ENCODE measurements around the gene HELB.
"Not testable (repeated sequence)": the region's sequence is repeated elsewhere in the genome, so short reads cannot be mapped to it uniquely, and the experiment has no call there.

Gene HELB

DNA sequence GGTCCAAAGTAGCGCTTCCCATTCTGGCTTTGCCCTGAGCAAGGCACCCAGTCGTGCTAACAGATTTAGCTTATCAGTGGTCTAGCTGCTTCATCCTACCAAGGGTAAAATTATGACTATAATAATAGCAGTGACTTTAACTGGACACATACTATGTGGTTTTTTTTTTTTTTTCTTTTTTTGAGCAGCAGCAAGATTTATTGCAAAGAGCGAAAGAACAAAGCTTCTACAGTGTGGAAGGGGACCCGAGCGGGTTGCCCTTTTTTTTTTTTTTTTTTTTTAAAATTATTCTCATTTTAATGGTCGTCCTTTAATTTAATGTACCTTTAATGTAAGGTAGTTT lies 505 bp downstream of the HELB start:
- Histone ChIP-seq H3K36me3 (ENCODE audit: control insufficient read depth, insufficient read depth, low read length) (peaks cover 15% of the 10 kb centered on the region), H3K27ac (ENCODE audit: low read depth, low read length) (peak overlapping the region; percentile 69), H3K9me3 (ENCODE audit: control insufficient read depth, insufficient read depth, low read depth, low read length) (no peaks in the 10 kb centered on the region), H3K9ac (ENCODE audit: low read length) (peak overlapping the region; percentile 91), H3K4me1 (ENCODE audit: control insufficient read depth, insufficient read depth, low read length) (0 out of 2 replicates have a peak, but pooled peaks cover 13% of the 10 kb centered on the region), H3K4me3 (ENCODE audit: low read depth, low read length) (peak overlapping the region; percentile 96), H3K27me3 (ENCODE audit: control insufficient read depth, insufficient read depth, low read length) (peaks cover 12% of the 10 kb centered on the region)

DNA sequence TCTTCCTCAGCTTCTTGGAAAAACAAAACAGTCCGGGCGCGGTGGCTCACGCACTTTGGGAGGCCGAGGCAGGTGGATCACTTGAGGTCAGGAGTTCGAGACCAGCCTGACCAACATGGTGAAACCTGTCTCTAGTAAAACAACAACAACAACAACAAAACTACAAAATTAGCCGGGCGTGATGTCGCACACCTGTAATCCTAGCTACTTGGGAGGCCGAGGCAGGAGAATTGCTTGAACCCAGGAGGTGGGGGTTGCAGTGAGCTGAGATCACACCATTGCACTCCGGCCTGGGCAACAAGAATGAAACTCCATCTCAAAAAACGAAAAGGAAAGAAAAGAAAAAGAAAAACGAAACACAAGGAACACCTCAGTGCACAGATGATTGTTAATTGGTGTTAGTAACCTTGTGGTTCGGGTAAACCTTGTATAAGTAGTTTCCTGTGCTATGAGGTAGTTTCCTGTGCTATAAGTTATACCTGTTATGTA lies 1.1 kb downstream of the HELB start:
- not testable (repeated sequence) for H3K9ac ChIP-seq (ENCODE audit: low read length)
- peak overlapping the region; percentile 96 for H3K4me3 ChIP-seq (ENCODE audit: low read depth, low read length)

DNA sequence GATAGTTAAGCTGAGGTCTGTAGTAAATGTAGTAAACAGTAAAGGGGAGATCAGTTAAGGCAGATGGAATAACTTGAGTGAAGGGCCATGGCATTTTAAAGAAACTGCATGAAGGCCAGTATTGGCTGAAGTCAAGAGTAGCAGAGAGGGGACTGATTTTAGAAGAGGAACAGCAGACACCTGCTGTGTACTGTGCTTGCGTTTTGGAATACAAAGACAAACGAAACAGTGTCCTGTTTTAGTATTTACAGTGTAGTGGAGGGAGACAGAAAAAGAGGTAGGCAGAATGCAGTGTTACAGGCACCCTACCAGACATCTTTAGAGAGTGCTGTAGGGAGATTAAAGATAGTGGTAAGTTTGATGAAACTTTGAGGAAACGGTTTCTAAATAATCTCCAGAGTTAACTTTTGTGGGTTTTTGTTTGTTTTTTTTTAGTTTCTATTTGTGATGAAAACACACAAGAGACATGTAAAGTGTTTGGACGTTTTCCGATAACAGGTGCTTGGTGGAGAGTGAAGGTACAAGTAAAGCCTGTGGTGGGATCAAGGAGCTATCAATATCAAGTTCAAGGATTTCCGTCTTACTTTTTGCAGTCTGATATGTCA lies 2.1 kb downstream of the HELB start:
- peaks cover 12% of the 10 kb centered on the region for H3K27me3 ChIP-seq (ENCODE audit: control insufficient read depth, insufficient read depth, low read length)
- H3K4me3 ChIP-seq (ENCODE audit: low read depth, low read length), result no peak overlapping the region
- H3K36me3 ChIP-seq (ENCODE audit: control insufficient read depth, insufficient read depth, low read length), result peaks cover 21% of the 10 kb centered on the region
- 0 out of 2 replicates have a peak, but pooled peaks cover 13% of the 10 kb centered on the region for H3K4me1 ChIP-seq (ENCODE audit: control insufficient read depth, insufficient read depth, low read length)
- H3K27ac ChIP-seq (ENCODE audit: low read depth, low read length), result no peak overlapping the region
- H3K9ac ChIP-seq (ENCODE audit: low read length), result no peak overlapping the region
- H3K9me3 ChIP-seq (ENCODE audit: control insufficient read depth, insufficient read depth, low read depth, low read length), result no peaks in the 10 kb centered on the region

More for the DNA sequence above, 1.1 kb downstream of the HELB start:
- H3K27ac ChIP-seq (ENCODE audit: low read depth, low read length); H3K9me3 ChIP-seq (ENCODE audit: control insufficient read depth, insufficient read depth, low read depth, low read length): not testable (repeated sequence)
- peaks cover 15% of the 10 kb centered on the region for H3K36me3 ChIP-seq (ENCODE audit: control insufficient read depth, insufficient read depth, low read length)
- 0 out of 2 replicates have a peak, but pooled peaks cover 13% of the 10 kb centered on the region for H3K4me1 ChIP-seq (ENCODE audit: control insufficient read depth, insufficient read depth, low read length)
- peaks cover 12% of the 10 kb centered on the region for H3K27me3 ChIP-seq (ENCODE audit: control insufficient read depth, insufficient read depth, low read length)

DNA sequence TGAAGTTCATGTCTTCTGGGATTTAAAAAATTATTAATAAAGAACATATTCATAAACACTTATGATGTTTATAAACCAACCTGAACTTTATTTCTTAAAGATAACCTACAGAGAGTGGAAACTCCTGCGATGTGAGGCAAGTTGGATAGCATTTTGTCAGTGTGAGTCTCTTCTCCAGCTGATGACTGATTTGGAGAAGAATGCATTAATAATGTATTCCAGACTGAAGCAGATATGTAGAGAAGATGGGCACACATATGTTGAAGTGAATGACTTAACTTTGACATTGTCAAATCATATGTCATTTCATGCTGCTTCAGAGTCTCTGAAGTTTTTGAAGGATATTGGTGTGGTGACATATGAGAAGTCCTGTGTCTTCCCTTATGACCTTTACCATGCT lies 7.3 kb downstream of the HELB start:
- H3K36me3 ChIP-seq (ENCODE audit: control insufficient read depth, insufficient read depth, low read length), result peaks cover 49% of the 10 kb centered on the region
- H3K9ac ChIP-seq (ENCODE audit: low read length), result no peak overlapping the region
- no peak overlapping the region for H3K4me3 ChIP-seq (ENCODE audit: low read depth, low read length)
- H3K27ac ChIP-seq (ENCODE audit: low read depth, low read length), result no peak overlapping the region
- H3K27me3 ChIP-seq (ENCODE audit: control insufficient read depth, insufficient read depth, low read length), result no peaks in the 10 kb centered on the region
- no peaks in the 10 kb centered on the region for H3K4me1 ChIP-seq (ENCODE audit: control insufficient read depth, insufficient read depth, low read length)
- no peaks in the 10 kb centered on the region for H3K9me3 ChIP-seq (ENCODE audit: control insufficient read depth, insufficient read depth, low read depth, low read length)

DNA sequence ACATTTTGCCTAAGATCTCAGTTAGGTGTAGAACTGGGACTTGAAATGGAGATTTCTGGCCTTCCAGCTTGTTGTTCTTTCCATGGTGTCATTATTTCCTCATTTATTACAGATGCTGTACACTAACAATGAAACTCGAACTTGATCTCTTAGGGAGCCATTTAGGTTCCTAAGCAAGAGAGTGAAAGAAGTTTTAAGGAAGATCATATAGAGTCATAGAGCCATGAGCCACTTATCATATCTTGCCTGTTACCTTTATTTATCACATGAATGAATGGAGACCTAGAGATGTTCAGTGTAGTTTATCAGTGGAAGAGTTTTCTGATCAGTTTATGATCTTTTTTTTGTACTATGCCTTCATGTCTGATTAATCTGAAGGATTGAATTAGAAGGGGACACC lies 9.9 kb downstream of the HELB start:
- Histone ChIP-seq H3K9me3 (ENCODE audit: control insufficient read depth, insufficient read depth, low read depth, low read length) (no peaks in the 10 kb centered on the region), H3K4me3 (ENCODE audit: low read depth, low read length) (no peak overlapping the region), H3K27me3 (ENCODE audit: control insufficient read depth, insufficient read depth, low read length) (no peaks in the 10 kb centered on the region), H3K4me1 (ENCODE audit: control insufficient read depth, insufficient read depth, low read length) (no peaks in the 10 kb centered on the region), H3K9ac (ENCODE audit: low read length) (no peak overlapping the region), H3K27ac (ENCODE audit: low read depth, low read length) (no peak overlapping the region), H3K36me3 (ENCODE audit: control insufficient read depth, insufficient read depth, low read length) (peaks cover 41% of the 10 kb centered on the region)

DNA sequence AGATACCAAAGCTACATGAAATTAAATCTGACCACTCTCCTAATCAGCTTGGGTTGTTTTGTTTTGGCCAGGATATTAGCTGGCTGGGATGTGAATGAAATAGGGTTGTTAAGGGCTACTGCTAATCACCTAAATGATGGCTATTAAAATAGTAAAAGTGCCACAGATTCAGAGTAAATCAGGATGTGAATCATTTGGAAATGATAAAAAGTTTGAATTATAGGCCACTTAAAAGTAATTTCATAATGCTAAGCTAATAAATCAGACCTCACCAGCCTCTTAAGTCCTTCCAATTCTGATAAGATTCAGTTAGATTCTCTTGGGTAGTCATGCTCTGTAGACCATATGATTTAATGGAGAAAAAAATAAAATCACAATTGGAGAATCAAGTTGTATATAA lies 12.0 kb downstream of the HELB start:
- H3K27me3 ChIP-seq (ENCODE audit: control insufficient read depth, insufficient read depth, low read length), result no peaks in the 10 kb centered on the region

DNA sequence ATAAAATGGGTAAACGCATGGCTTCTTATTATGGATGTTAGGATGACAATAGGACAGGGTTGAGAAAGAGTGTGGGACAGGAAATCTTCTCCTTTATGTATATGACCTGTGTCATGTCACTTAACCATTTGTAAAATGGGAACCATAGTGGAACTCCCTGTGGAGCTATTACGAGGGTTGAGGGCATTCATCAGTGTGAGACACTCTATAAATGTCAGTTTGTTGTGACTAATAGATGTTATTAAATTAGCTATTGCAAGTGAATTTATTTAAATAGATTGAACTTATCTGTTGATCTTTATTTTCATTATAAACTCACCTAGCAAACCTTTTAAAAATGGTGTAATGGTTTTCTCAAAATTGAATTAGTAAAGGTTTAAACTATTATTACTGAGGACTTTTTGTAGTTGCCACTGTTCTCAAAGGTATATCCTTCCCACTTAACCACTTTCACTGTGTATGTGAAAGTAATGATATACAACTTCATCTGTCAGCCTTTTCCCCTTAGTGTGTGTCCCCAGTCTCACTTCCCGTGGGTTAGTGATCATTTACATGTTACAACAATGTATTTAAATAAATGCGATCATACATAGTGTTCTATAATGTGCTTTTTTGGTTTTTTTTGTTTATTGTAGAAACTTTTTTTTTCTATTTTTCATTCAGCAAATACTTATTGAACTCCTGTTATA lies 17.1 kb downstream of the HELB start:
- H3K4me1 ChIP-seq (ENCODE audit: control insufficient read depth, insufficient read depth, low read length), result no peaks in the 10 kb centered on the region
- H3K27me3 ChIP-seq (ENCODE audit: control insufficient read depth, insufficient read depth, low read length), result no peaks in the 10 kb centered on the region
- peaks cover 35% of the 10 kb centered on the region for H3K36me3 ChIP-seq (ENCODE audit: control insufficient read depth, insufficient read depth, low read length)
- no peak overlapping the region for H3K27ac ChIP-seq (ENCODE audit: low read depth, low read length)
- H3K4me3 ChIP-seq (ENCODE audit: low read depth, low read length), result no peak overlapping the region
- H3K9me3 ChIP-seq (ENCODE audit: control insufficient read depth, insufficient read depth, low read depth, low read length), result no peaks in the 10 kb centered on the region
- H3K9ac ChIP-seq (ENCODE audit: low read length), result no peak overlapping the region

More for the DNA sequence above, 12.0 kb downstream of the HELB start:
- no peaks in the 10 kb centered on the region for H3K9me3 ChIP-seq (ENCODE audit: control insufficient read depth, insufficient read depth, low read depth, low read length)
- H3K4me3 ChIP-seq (ENCODE audit: low read depth, low read length), result no peak overlapping the region
- H3K9ac ChIP-seq (ENCODE audit: low read length), result no peak overlapping the region
- H3K4me1 ChIP-seq (ENCODE audit: control insufficient read depth, insufficient read depth, low read length), result no peaks in the 10 kb centered on the region
- H3K27ac ChIP-seq (ENCODE audit: low read depth, low read length), result no peak overlapping the region
- H3K36me3 ChIP-seq (ENCODE audit: control insufficient read depth, insufficient read depth, low read length), result peaks cover 42% of the 10 kb centered on the region

DNA sequence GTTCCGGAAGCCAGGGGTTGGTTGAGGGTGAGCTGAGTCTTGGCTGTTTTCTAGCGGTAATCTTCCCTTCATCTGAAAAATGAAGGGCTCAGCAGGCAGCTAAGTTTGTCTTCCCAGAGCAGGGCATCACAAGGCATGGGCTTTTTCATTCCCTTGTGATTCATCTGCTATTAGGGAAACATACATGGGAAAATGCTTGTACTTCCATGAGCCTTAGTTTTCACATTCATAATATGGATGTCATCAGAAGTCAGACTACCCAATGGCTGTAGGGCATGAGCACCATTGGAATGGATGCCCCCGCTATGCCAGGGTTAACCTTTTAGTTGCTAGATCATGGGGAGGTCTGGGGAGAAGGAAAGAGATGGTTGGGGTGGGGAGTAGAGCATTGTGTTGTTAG lies 18.7 kb downstream of the HELB start:
- H3K36me3 ChIP-seq (ENCODE audit: control insufficient read depth, insufficient read depth, low read length), result peaks cover 30% of the 10 kb centered on the region
- no peaks in the 10 kb centered on the region for H3K4me1 ChIP-seq (ENCODE audit: control insufficient read depth, insufficient read depth, low read length)
- no peaks in the 10 kb centered on the region for H3K9me3 ChIP-seq (ENCODE audit: control insufficient read depth, insufficient read depth, low read depth, low read length)
- no peak overlapping the region for H3K27ac ChIP-seq (ENCODE audit: low read depth, low read length)
- no peaks in the 10 kb centered on the region for H3K27me3 ChIP-seq (ENCODE audit: control insufficient read depth, insufficient read depth, low read length)
- H3K9ac ChIP-seq (ENCODE audit: low read length), result no peak overlapping the region
- no peak overlapping the region for H3K4me3 ChIP-seq (ENCODE audit: low read depth, low read length)

DNA sequence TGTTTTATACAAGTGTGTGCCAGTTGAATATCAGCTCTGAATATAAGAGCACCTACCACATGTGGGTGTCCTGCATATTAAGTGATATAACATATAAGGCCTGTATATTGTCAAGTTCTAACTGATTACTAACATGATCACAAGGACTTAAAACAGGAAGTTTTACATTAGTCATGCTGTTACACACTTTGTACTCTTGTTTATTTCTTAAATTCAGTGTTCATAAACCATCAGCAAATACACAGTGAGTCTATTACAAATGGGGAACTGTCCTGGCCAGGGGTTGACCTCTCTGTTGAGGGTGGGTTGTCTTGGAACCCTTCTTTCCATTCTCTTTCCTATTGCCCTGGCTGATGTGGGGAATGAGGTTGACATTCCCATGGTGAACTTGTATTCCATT lies 19.1 kb downstream of the HELB start:
- Histone ChIP-seq H3K9me3 (ENCODE audit: control insufficient read depth, insufficient read depth, low read depth, low read length) (no peaks in the 10 kb centered on the region), H3K4me3 (ENCODE audit: low read depth, low read length) (no peak overlapping the region), H3K36me3 (ENCODE audit: control insufficient read depth, insufficient read depth, low read length) (peaks cover 27% of the 10 kb centered on the region; the same call in 1 of the 2 replicates), H3K4me1 (ENCODE audit: control insufficient read depth, insufficient read depth, low read length) (no peaks in the 10 kb centered on the region), H3K27me3 (ENCODE audit: control insufficient read depth, insufficient read depth, low read length) (no peaks in the 10 kb centered on the region), H3K27ac (ENCODE audit: low read depth, low read length) (no peak overlapping the region), H3K9ac (ENCODE audit: low read length) (no peak overlapping the region)

DNA sequence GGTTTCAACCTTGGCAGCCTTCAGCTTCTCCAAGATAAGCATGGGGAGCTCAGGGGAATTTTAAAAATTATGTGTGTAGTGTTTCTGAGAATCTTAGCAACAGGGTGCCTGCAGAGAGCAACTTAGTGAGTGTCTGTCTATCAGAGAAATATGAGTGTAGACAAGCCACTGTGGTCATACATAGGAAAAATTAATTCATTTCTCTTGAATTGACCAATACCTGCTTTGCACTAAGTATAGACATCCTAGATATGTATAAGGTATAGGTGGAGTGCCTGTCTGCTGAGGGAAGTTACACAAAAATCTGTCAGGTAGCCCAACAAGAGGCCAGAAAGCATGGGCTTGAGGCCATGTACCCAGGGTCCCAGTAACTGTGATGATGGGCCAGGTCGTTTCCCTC lies 20.7 kb downstream of the HELB start:
- H3K27me3 ChIP-seq (ENCODE audit: control insufficient read depth, insufficient read depth, low read length), result no peaks in the 10 kb centered on the region
- H3K4me1 ChIP-seq (ENCODE audit: control insufficient read depth, insufficient read depth, low read length), result no peaks in the 10 kb centered on the region
- H3K4me3 ChIP-seq (ENCODE audit: low read depth, low read length), result no peak overlapping the region
- peaks cover 31% of the 10 kb centered on the region; the same call in 1 of the 2 replicates for H3K36me3 ChIP-seq (ENCODE audit: control insufficient read depth, insufficient read depth, low read length)
- H3K27ac ChIP-seq (ENCODE audit: low read depth, low read length), result no peak overlapping the region
- H3K9ac ChIP-seq (ENCODE audit: low read length), result no peak overlapping the region
- H3K9me3 ChIP-seq (ENCODE audit: control insufficient read depth, insufficient read depth, low read depth, low read length), result no peaks in the 10 kb centered on the region

DNA sequence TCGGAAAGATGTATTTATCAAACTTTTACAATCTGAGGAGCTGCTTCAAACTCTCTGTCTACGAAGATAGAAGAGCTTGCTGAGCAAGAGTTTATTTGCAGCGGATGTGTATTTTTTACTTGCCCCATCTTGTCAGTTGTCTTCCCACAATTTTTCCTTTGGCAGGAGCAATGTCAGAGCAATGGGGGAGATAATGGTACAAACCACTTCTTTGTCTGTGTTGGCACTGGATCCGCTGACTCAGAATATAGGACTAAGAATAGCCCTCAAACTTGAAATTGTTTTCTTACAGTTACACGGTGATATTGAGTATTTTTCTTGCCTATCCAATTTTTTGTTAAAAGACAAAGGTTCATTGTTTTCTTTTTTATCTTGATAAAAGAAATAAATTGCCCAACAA lies 27.6 kb downstream of the HELB start:
- Histone ChIP-seq H3K27me3 (ENCODE audit: control insufficient read depth, insufficient read depth, low read length) (no peaks in the 10 kb centered on the region), H3K36me3 (ENCODE audit: control insufficient read depth, insufficient read depth, low read length) (peaks cover 15% of the 10 kb centered on the region), H3K4me1 (ENCODE audit: control insufficient read depth, insufficient read depth, low read length) (no peaks in the 10 kb centered on the region), H3K9ac (ENCODE audit: low read length) (no peak overlapping the region), H3K4me3 (ENCODE audit: low read depth, low read length) (no peak overlapping the region), H3K27ac (ENCODE audit: low read depth, low read length) (no peak overlapping the region), H3K9me3 (ENCODE audit: control insufficient read depth, insufficient read depth, low read depth, low read length) (no peaks in the 10 kb centered on the region)
